HG02938 (cell line): Measurements from ENCODE around the gene MCC.
"Not testable (repeated sequence)": the region's sequence is repeated elsewhere in the genome, so short reads cannot be mapped to it uniquely, and the experiment has no call there.

Experiments
- ATAC-seq: cut with Tn5 transposase; IDR thresholded peaks from one replicate; pipeline ENCODE4 v1.9.1; 2021; ENCODE audit warnings: mild to moderate bottlenecking, moderate library complexity; ENCODE audit not compliant: unreplicated experiment

The MCC gene

GRCh38 chr5:113427871-113428574 lies 60.2 kb downstream of the MCC start:
- ATAC-seq = no peak

GRCh38 chr5:113425909-113426308 lies 62.3 kb downstream of the MCC start:
- no peak for ATAC-seq

- ATAC-seq = no peak
These were observed 66.6 kb downstream of the MCC start for GRCh38 chr5:113421693-113422092.

- ATAC-seq = no peak
These were observed 82.7 kb downstream of the MCC start for GRCh38 chr5:113405530-113405929.

- ATAC-seq = no peak
These were observed 84.0 kb downstream of the MCC start for GRCh38 chr5:113404269-113404668.

- ATAC-seq = not testable (repeated sequence)
These were observed 90.3 kb downstream of the MCC start for GRCh38 chr5:113397986-113398385.

- ATAC-seq = no peak
These were observed 91.2 kb downstream of the MCC start for GRCh38 chr5:113397046-113397445.

GRCh38 chr5:113394658-113395057 lies 93.6 kb downstream of the MCC start:
- ATAC-seq = no peak

GRCh38 chr5:113390224-113390623 lies 98.0 kb downstream of the MCC start:
- ATAC-seq = no peak

- no peak for ATAC-seq
These were observed 99.1 kb downstream of the MCC start for GRCh38 chr5:113389116-113389515.

GRCh38 chr5:113387844-113388243 lies 100.4 kb downstream of the MCC start:
- no peak for ATAC-seq

GRCh38 chr5:113384782-113385285 lies 103.4 kb downstream of the MCC start:
- ATAC-seq = no peak

- ATAC-seq = no peak
These were observed 105.5 kb downstream of the MCC start for GRCh38 chr5:113382731-113383130.

GRCh38 chr5:113381791-113382190 lies 106.5 kb downstream of the MCC start:
- ATAC-seq = no peak

GRCh38 chr5:113380807-113381326 lies 107.4 kb downstream of the MCC start:
- no peak for ATAC-seq

GRCh38 chr5:113379936-113380806 lies 108.1 kb downstream of the MCC start:
- ATAC-seq = no peak

- peak; percentile 65 for ATAC-seq
These were observed 109.2 kb downstream of the MCC start for GRCh38 chr5:113378959-113379541.

- ATAC-seq = no peak
These were observed 109.7 kb downstream of the MCC start for GRCh38 chr5:113378514-113378913.

- no peak for ATAC-seq
These were observed 110.2 kb downstream of the MCC start for GRCh38 chr5:113378081-113378480.

GRCh38 chr5:113376640-113377039 lies 111.6 kb downstream of the MCC start:
- no peak for ATAC-seq

GRCh38 chr5:113375480-113376060 lies 112.7 kb downstream of the MCC start:
- no peak for ATAC-seq
